Femur (tissue), 1 donor: ENCODE measurements around the gene KLHDC9.

Source experiments
- DNase-seq: peaks from one replicate; pipeline ENCODE4 v3.0.0-alpha.2; 2017

KLHDC9 gene

DNA sequence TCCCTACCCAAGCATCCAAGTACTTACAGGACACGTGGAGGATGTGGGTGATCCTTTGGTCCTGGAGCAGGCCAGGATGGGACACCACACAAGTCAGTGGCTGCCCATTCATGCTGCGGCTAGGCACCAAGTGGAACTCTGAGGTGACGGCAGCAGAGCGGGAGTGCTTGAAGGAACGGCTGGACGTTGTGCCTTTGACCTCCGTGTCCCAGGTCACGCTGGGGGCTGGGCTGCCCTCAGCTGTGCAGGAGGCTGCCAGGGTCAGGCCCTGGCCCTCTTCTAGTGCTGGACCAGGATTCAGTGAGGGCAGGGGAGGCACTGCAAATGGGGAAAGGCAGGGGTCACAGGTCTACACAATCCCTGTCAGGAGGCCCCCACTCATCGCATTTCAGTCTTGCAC is 20.7 kb upstream of the KLHDC9 start:
- no peak for DNase-seq

DNA sequence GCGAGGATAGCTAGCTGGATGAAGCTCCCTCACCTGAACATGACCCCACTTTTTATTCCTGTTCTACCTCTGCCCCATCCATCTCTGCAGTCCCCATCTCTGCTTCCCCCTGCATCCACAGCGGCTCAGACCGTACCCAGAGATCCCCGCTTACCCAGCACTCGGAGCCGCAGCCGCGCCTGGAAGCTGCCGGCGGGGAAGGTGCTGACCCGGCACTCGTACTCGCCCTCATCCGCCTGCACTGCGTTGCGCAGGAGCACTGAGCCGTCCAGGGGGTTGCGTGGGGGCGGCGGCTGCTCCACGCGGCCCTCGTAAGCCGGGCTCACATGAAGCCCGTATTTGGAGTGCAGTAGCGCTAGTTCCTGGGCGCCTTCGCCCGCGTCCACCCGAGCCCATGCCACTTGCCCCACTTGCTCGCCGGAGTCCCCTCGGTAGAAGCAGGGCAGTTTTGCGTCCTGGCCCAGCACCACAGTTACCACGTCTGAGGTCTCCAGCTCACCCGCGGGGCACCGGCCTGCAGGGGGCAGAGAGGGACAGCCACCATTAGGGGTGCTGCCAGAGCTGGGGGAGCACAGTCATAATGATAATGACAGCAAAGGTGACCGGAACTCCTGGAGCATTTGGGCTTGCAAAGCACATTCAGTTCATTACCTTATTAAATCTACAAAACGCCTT is 18.6 kb upstream of the KLHDC9 start:
- DNase-seq, result no peak

DNA sequence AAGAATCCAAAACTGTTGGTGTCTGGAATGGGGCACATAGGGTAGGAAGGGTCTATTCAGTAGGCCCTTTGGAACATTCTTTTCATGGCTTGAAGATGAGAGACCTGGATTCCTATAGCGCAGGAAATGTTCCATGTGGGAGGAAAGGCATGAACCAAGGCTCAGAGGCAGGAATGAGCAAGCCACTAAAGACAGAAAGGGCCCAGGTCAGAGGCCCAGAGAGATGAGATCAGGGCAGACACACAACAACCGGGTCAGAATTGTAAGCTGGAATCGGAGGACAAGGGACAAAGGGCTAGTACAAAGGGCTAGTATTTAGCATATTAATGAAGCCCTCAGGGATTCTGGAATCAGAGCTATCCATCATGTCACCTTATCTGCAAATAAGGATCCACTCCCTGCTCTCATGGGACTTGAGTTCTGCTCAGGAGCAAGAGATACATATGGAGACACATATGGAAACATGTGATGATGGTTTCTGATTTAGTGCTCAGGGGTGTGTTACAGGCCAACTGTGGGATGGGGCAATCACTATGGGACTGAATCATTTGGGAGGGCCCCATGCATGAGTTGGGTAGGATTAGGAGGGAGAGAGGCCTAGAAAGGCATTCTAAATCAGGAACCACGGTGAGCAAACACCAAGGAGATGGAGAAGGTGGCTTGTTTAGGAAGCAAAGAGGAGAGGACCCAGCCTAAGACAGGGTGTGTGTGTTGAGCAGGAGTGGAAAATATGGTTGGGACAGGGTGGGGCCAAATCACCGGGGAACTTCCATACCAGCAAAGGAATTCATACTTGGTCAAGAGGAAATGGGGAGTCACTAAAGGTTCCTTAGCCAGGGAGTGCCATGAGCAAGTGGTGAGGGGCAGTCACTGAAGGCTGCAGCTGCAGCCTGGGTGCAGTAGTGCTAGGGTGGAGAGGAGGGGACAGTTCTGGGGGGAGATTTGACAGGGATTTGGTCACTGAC is 17.4 kb upstream of the KLHDC9 start:
- no peak for DNase-seq

GRCh38 chr1:161081519-161081918 is 16.6 kb upstream of the KLHDC9 start:
- DNase-seq, result no peak

GRCh38 chr1:161082483-161082882 is 15.7 kb upstream of the KLHDC9 start:
- no peak for DNase-seq

GRCh38 chr1:161082996-161083747 is 15.0 kb upstream of the KLHDC9 start:
- peak; percentile 43 for DNase-seq

GRCh38 chr1:161083748-161084596 is 14.2 kb upstream of the KLHDC9 start:
- no peak for DNase-seq

- DNase-seq, result no peak
Observed at GRCh38 chr1:161084597-161084988, 13.6 kb upstream of the KLHDC9 start.

DNA sequence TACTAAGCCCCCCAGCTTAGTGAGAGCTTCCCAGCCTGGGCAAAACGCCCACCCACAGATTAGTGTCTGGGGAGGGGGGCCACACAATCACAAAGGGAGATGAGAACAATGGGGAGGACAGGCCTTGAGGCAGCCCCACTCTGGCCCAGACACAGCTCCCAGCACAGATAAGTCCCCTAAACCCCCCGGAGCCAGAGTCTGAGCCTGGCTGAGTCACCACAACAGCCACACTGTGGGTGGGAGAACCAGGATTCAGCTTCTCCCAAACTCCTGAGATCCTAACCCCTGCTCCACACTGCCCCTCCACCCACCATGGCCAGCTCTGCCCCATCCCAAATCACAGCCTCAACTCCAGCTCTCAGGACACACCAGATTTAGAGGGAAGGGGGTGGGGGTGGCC is 13.0 kb upstream of the KLHDC9 start:
- DNase-seq, result no peak

DNA sequence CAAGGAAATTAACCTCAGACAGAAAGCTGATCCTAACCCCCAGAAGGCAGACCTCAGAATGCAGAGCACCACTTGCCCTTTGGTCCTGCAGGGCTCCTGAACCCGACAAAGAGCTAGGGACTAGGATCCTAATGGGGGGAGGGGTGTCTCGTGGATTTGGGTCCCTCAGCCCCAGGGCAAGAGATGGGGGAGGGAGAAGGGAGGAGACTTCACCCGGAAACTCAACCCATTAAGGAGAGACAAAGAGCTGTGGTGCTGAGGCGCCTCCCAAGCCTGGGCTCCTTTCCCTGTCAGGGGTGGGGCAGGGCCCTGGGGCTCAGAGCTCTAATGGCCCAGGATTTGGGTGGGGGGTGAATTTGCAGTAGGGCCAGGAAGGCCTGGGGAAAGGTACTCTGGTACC is 11.7 kb upstream of the KLHDC9 start:
- DNase-seq, result no peak

DNA sequence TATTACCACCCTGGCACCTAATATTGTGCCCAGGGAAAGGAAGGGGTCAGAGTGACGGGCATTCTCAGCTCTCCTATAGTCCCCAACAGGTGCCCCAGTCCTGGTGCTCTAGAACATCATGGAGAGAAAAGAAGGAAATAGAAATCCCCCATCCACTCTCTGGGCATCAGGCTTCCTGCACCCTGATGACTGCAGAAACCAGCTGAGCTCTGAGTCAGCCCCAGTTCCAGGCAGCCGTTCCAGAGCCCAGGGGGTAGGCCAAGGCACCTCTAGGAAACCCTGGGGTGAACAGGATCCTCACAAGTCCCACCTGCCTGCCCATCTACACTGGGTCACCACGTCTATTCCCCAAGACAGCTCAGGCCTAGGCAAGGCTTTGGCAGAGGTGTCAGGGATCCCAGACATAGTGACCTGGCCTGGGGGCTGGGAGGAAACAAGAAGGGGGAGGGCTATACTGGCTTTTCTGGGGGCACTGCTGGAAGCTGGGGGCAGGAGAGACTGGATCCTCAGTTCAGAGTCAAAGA is 9.5 kb upstream of the KLHDC9 start:
- no peak for DNase-seq

DNA sequence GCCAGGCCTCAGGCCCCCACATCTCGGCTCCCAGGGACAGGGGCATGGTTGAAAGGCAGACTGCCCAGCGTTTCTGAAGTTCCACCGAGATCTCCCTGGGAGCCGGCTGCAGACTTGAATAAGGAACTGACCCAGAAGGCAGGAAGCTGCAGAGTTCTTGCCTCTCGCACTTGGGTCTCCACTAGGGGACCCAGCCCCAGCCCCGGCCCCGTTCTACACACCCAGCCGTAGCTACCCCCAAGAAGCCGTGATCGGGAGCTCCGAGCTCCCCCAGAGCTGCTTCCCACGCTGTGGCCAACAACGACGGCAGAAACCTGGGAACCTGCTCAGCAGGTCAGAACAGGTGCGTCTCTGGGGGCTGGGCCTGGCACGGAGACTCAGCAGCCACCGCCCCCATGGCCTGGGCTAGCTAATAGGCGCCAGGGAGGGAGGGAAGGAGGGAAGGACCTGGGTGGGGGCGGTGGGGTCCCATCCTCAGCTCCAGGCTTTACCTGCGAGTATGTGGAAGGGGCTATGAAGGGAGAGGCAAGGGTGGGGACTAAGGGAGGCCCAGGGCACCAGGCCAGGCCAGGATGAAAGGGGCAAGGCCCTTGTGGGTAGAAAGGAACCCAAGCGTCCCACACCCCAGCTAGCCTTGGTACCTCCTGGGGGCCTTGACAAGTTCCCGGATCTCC is 8.8 kb upstream of the KLHDC9 start, which contains the start of gene NECTIN4:
Gene NECTIN4, minus strand, starts transcription at position 308 of the 674 bp plus-strand sequence. Its CDS starts 262 bp downstream, at position 46.
- no peak for DNase-seq

DNA sequence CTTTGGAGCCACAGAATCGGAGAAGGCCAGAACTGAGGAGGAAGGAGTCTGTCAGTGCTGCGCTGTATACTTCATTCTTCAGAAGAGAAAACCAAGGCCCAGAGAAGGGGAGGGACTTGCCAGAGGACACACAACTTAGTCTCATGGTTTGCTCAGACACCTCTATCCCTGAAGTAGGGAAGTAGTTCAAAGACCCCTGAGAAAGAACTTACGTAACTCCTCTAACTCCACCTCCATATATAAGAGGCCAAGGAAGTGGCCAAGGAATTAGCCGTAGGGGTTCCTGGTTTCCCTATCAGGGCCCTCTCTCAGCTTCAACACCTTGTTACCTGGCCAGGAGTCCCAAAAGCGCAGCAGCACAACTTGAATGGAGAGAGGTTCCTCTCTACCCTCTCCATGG is 8.2 kb upstream of the KLHDC9 start:
- DNase-seq, result no peak

DNA sequence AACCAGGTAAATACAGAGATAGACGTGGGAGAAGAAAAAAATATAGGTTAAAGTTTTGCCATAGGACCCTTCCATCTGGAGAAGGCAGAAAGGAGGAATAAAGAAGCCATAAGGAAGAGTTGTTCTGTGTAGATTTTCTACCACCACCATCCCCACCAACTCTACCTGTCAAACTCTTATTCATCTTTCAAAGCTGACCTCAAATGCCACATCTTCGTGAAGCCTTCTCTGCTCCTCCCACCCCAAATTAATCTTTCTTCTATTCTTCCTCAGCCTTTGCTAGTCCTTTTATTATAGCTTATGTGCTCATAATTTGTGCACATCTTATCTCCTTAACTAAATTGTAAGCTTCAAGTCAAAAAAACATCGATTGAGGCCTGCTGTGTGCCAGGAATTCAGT is 7.5 kb upstream of the KLHDC9 start:
- DNase-seq, result no peak

DNA sequence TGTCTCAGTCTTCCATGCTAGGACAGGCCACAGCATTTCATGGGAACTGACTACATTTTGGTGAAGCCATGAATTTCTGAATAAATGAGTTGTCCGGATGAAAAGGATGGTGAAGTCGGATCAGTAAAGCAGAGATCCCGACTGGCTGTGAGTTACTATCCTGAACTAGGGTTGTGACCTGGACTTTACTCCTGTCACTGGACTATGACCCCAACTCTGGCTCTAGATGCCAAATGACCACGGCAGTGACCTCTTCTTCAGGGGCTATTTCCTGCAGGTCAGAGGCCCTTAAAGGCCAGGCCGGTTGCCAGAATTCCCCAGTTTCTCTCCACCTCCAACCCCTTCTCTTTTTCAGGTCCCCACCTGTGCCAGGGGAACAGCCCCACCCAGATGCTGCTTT is 7.1 kb upstream of the KLHDC9 start:
- no peak for DNase-seq

GRCh38 chr1:161091796-161092507 is 6.2 kb upstream of the KLHDC9 start:
- no peak for DNase-seq

- no peak for DNase-seq
Observed at GRCh38 chr1:161092621-161093028, 5.5 kb upstream of the KLHDC9 start.

GRCh38 chr1:161094481-161094880 is 3.7 kb upstream of the KLHDC9 start:
- no peak for DNase-seq

- no peak for DNase-seq
Observed at GRCh38 chr1:161095230-161095629, 2.9 kb upstream of the KLHDC9 start.

DNA sequence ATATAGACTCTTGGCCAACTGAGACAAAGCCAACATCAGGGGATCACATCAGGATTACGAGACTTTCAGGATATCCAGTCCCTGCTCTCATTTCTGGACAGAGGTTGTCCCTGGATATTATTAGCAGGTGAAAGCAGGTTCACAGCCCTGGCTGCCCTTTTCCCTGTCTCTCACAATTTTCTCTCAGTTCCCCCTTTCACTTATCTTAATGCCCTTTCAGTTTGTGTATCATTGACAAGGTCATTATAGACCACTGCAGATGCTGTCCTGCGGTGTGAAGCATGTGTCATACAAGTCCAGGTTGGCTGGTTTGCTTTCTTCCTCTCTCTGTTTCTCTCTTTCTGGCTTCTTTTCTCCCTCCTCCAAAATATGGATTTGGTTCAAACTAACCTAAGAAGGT is 2.1 kb upstream of the KLHDC9 start:
- DNase-seq, result no peak

GRCh38 chr1:161096530-161096929 is 1.6 kb upstream of the KLHDC9 start:
- DNase-seq, result peak; percentile 71
